ENCODE results near the gene CCDC187. TPM values are rescaled to one million over a fixed set of nuclear protein-coding genes. Genes with fewer than 3 reads are reported as not detected.

Gene CCDC187
- polyA plus RNA-seq, 1 donor from 2014 or later: not detected

DNA sequence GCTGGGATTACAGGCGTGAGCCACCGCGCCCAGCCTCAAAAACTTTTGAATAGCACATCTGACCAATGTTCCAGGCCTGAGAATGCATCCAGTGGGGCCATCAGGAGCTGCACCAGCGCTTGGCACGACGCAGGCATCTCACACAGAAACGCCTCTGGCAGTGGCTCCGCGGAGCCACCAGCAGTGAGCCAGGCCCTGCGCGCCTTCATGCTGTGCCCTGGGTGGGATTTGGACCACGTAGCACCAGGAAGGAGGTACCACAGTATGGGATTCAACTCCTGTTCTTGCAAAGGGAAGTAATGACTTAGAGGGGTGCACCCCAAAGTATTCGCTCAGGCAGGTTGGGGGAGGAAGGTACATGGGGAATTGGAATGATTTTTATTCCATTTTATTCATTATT, 3.0 kb downstream of the CCDC187 start:
- TF ChIP-seq, protein P1, sequence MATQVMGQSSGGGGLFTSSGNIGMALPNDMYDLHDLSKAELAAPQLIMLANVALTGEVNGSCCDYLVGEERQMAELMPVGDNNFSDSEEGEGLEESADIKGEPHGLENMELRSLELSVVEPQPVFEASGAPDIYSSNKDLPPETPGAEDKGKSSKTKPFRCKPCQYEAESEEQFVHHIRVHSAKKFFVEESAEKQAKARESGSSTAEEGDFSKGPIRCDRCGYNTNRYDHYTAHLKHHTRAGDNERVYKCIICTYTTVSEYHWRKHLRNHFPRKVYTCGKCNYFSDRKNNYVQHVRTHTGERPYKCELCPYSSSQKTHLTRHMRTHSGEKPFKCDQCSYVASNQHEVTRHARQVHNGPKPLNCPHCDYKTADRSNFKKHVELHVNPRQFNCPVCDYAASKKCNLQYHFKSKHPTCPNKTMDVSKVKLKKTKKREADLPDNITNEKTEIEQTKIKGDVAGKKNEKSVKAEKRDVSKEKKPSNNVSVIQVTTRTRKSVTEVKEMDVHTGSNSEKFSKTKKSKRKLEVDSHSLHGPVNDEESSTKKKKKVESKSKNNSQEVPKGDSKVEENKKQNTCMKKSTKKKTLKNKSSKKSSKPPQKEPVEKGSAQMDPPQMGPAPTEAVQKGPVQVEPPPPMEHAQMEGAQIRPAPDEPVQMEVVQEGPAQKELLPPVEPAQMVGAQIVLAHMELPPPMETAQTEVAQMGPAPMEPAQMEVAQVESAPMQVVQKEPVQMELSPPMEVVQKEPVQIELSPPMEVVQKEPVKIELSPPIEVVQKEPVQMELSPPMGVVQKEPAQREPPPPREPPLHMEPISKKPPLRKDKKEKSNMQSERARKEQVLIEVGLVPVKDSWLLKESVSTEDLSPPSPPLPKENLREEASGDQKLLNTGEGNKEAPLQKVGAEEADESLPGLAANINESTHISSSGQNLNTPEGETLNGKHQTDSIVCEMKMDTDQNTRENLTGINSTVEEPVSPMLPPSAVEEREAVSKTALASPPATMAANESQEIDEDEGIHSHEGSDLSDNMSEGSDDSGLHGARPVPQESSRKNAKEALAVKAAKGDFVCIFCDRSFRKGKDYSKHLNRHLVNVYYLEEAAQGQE (IDR thresholded peaks at IDR 0.05; ENCODE audit: borderline replicate concordance): no peak
- TF ChIP-seq SMC3 (conservative IDR thresholded peaks at IDR 0.05; ENCODE audit: poor library complexity): no peak
- no peak for TF ChIP-seq RAD21 (conservative IDR thresholded peaks at IDR 0.05)
- TF ChIP-seq EZH2 (IDR thresholded peaks at IDR 0.05; ENCODE audit: borderline replicate concordance, insufficient read depth, low read length, poor library complexity, severe bottlenecking): no peak
- no peak for TF ChIP-seq POLR2AphosphoS5 (IDR thresholded peaks at IDR 0.05)
- H3K27me3 ChIP-seq (ENCODE audit: insufficient read depth, low read depth, low read length): no peaks in the 10 kb centered on the region
- H3K27ac ChIP-seq (ENCODE audit: low read length): no peak overlapping the region
- no peak overlapping the region for H3K4me2 ChIP-seq (ENCODE audit: low read length)
- no peak overlapping the region for H2AFZ ChIP-seq (ENCODE audit: low read depth, low read length)
- H3K9me3 ChIP-seq (ENCODE audit: low read length): no peaks in the 10 kb centered on the region
- H4K20me1 ChIP-seq (ENCODE audit: insufficient read depth): no peaks in the 10 kb centered on the region
- no peak overlapping the region for H3K9ac ChIP-seq (ENCODE audit: low read length)
- no peaks in the 10 kb centered on the region for H3K79me2 ChIP-seq (replicated peaks; ENCODE audit: insufficient read depth, low read length)
- H3F3A ChIP-seq (ENCODE audit: insufficient read depth, low read length, poor library complexity, severe bottlenecking): no peaks in the 10 kb centered on the region
- no peaks in the 10 kb centered on the region for H3K36me3 ChIP-seq (ENCODE audit: insufficient read depth, low read length)
- no peak overlapping the region for H3K4me3 ChIP-seq (ENCODE audit: low read length)
- H3K9me2 ChIP-seq (ENCODE audit: insufficient read depth, low read length): no peaks in the 10 kb centered on the region

GRCh38 chr9:136300016-136300545, 3.8 kb downstream of the CCDC187 start:
- Histone ChIP-seq H3F3A (ENCODE audit: insufficient read depth, low read length, poor library complexity, severe bottlenecking) (no peaks in the 10 kb centered on the region), H3K4me2 (ENCODE audit: low read length) (no peak overlapping the region), H3K27me3 (ENCODE audit: insufficient read depth, low read depth, low read length) (no peaks in the 10 kb centered on the region), H3K27ac (ENCODE audit: low read length) (no peak overlapping the region), H3K9ac (ENCODE audit: low read length) (no peak overlapping the region), H2AFZ (ENCODE audit: low read depth, low read length) (no peak overlapping the region), H3K9me2 (ENCODE audit: insufficient read depth, low read length) (no peaks in the 10 kb centered on the region), H3K79me2 (replicated peaks; ENCODE audit: insufficient read depth, low read length) (no peaks in the 10 kb centered on the region), H3K36me3 (ENCODE audit: insufficient read depth, low read length) (no peaks in the 10 kb centered on the region), H3K4me3 (ENCODE audit: low read length) (no peak overlapping the region), H4K20me1 (ENCODE audit: insufficient read depth) (no peaks in the 10 kb centered on the region), H3K9me3 (ENCODE audit: low read length) (no peaks in the 10 kb centered on the region)
- no peak for TF ChIP-seq RAD21 (conservative IDR thresholded peaks at IDR 0.05)
- TF ChIP-seq, protein P1 (IDR thresholded peaks at IDR 0.05; ENCODE audit: borderline replicate concordance): no peak
- no peak for TF ChIP-seq SMC3 (conservative IDR thresholded peaks at IDR 0.05; ENCODE audit: poor library complexity)
- TF ChIP-seq EZH2 (IDR thresholded peaks at IDR 0.05; ENCODE audit: borderline replicate concordance, insufficient read depth, low read length, poor library complexity, severe bottlenecking): no peak
- TF ChIP-seq POLR2AphosphoS5 (IDR thresholded peaks at IDR 0.05): no peak
- TF ChIP-seq, protein P2, sequence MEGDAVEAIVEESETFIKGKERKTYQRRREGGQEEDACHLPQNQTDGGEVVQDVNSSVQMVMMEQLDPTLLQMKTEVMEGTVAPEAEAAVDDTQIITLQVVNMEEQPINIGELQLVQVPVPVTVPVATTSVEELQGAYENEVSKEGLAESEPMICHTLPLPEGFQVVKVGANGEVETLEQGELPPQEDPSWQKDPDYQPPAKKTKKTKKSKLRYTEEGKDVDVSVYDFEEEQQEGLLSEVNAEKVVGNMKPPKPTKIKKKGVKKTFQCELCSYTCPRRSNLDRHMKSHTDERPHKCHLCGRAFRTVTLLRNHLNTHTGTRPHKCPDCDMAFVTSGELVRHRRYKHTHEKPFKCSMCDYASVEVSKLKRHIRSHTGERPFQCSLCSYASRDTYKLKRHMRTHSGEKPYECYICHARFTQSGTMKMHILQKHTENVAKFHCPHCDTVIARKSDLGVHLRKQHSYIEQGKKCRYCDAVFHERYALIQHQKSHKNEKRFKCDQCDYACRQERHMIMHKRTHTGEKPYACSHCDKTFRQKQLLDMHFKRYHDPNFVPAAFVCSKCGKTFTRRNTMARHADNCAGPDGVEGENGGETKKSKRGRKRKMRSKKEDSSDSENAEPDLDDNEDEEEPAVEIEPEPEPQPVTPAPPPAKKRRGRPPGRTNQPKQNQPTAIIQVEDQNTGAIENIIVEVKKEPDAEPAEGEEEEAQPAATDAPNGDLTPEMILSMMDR (IDR thresholded peaks at IDR 0.05; ENCODE audit: poor library complexity, severe bottlenecking): no peak
- TF ChIP-seq EP300 (conservative IDR thresholded peaks at IDR 0.05; ENCODE audit: poor library complexity, severe bottlenecking): no peak
- no peak for TF ChIP-seq TAF1 (IDR thresholded peaks at IDR 0.05; ENCODE audit: low read depth)

Measured in neural cell (in vitro differentiated cells).